GM12801 (cell line): ENCODE data around the gene ZNF652.

Experiments
- CTCF ChIP-seq: IDR thresholded peaks from one replicate; pipeline ENCODE4 v1.5.1; 2011; ENCODE audit warnings: control low read depth; ENCODE audit not compliant: insufficient read length; ENCODE audit errors: extremely low read depth

ZNF652 gene

DNA sequence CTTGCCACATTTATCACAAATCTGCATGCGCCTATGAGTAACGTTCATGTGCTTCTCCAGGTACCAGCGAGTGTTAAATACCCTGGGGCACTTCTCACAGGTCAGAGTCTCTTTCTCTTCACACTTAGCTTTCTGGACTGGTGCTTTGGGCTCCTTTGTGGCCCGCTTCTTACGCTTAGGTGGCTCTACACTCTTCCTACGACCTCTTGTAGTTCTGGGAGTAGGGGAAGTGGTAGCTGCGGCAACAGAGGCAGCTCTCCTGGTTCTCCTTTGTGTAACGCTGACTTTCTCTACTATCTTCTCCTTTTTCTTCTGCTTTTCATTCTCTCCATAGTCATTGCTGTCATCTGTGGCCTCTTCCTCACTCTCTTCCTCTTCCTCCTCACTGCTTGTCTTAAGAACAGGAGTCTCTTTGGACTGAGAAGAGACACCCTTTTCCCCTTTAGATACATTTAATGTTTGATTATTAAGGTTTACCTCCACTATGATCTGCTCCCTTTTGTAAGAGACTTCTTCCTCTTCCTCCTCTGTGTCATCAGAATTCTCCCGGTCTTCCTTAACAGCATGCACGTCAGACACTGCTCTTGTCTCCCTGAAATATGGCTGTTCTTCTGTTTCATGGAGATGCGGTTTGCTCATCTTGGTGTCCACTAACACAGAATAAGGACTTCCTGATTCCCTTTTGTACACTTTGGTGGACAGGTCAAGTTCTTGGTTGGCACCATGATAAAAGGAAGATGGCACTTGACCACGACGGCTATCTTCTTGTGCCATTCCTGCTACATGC is 45.0 kb downstream of the ZNF652 start:
- TF ChIP-seq CTCF, result no peak

GRCh38 chr17:49316258-49316570 is 45.8 kb downstream of the ZNF652 start:
- TF ChIP-seq CTCF, result no peak

- no peak for TF ChIP-seq CTCF
Observed at GRCh38 chr17:49315551-49316257, 46.3 kb downstream of the ZNF652 start.

DNA sequence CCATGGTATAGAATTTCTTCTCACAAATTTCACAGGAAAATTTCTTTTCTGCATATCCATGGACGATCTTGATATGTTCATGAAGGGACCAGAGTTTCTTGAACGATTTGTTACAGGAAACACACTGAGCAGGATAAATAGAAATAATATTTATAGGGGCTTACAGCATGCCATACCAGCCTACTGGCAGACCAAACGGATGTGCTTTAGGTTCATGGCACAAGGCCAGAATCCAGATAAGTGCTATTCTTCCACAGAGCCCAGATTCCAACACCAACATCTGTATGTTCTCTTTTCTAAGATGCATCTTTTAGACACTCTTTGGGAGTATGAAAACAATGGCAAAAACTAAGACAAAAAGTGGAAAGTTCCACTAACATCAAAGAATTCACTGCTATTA is 49.3 kb downstream of the ZNF652 start:
- no peak for TF ChIP-seq CTCF

DNA sequence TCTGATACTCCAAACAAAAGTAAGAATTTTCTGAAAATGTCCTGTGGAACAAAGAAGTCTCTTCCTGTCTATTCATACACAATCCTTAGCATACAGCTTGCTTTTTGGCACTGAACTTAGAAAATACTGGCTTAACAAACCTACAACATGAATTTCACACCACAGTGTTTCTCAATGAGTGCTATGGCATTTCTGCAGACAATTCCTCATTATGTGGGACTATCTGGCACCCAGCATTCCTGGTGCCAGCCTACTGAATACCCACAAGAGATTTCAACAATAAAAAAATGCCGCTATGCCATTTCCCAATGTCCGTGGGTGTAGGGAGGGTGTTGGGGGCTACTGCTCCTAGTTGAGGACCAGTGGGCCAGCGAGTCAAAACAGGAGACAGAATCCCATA is 62.1 kb downstream of the ZNF652 start:
- no peak for TF ChIP-seq CTCF

- no peak for TF ChIP-seq CTCF
Observed at GRCh38 chr17:49298371-49298976, 63.6 kb downstream of the ZNF652 start.

DNA sequence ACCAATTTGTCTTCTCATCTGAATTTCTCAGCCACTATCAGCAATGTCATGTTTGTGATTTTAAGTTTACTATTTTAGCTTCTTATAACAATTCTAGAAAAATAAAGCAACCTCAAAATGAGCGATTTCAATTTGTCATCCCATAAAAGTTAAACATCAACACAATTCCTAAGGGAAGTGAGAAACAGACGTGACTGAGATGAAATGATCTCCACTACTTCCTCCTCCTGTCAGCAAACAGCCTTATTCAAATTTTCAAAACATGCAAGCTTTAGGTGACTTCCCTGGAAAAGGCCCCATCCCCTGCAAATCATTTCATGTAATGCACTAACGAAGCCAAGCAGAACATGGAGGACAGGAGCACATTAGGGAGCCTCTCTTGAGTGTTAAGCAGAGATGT is 64.9 kb downstream of the ZNF652 start:
- no peak for TF ChIP-seq CTCF
